Activated naive CD4-positive, alpha-beta T cell treated with anti-CD3 and anti-CD28 coated beads, Interleukin-2, amount 50 U/mL, for 24 hours (primary cell): ENCODE results near the gene KIAA0753.
"Not testable (repeated sequence)": the region's sequence is repeated elsewhere in the genome, so short reads cannot be mapped to it uniquely, and the experiment has no call there.

Experiments used
- H3K27ac Mint-ChIP-seq: one replicate; pipeline ENCODE4 v1.8.0; 2021; ENCODE audit warnings: mild to moderate bottlenecking, mixed read lengths
- H3K27me3 Mint-ChIP-seq: one replicate; pipeline ENCODE4 v1.8.0; 2021; ENCODE audit warnings: mixed read lengths
- H3K36me3 Mint-ChIP-seq: one replicate; pipeline ENCODE4 v1.8.0; 2021; ENCODE audit warnings: mixed read lengths
- H3K4me1 Mint-ChIP-seq: one replicate; pipeline ENCODE4 v1.8.0; 2021; ENCODE audit warnings: mixed read lengths
- H3K4me3 Mint-ChIP-seq: one replicate; pipeline ENCODE4 v1.8.0; 2021; ENCODE audit warnings: mild to moderate bottlenecking, mixed read lengths
- H3K9me3 Mint-ChIP-seq: one replicate; pipeline ENCODE4 v1.8.0; 2021; ENCODE audit warnings: mixed read lengths

Gene KIAA0753

DNA sequence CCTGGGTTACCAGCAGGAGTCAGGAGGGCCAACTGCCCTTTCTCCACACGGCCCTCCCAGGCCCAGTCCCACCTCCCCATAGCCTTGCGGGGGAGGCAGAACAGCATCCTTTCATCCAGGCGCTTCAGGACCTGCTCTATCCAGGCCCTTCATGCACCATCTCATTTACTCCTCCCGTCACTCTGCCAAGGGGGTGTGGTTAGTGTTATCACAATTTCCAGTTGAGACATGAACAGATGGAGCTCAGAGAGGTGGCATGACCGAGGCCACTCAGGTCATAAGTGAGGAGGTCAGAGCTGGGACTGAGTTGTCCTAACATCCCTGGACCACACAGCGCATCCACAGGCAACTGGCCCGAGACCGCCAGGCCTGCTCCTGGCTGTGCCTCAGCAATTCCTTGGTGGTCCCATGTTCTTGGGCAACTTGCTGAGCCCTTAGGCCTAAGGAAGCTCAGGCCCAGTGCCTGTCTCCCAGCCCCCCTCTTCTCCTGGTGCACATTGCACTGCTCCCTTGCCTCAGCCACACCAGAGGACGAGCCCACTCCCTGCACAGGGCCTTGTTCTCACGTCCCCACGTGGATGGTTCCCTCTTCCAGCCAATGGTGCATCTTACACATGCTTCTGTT, 34.8 kb upstream of the KIAA0753 start:
- Mint-ChIP-seq H3K36me3 (no peaks in the 10 kb centered on the region), H3K27me3 (peaks cover 8% of the 10 kb centered on the region), H3K27ac (no peak overlapping the region), H3K4me3 (no peak overlapping the region), H3K4me1 (peaks cover 8% of the 10 kb centered on the region), H3K9me3 (no peaks in the 10 kb centered on the region)

DNA sequence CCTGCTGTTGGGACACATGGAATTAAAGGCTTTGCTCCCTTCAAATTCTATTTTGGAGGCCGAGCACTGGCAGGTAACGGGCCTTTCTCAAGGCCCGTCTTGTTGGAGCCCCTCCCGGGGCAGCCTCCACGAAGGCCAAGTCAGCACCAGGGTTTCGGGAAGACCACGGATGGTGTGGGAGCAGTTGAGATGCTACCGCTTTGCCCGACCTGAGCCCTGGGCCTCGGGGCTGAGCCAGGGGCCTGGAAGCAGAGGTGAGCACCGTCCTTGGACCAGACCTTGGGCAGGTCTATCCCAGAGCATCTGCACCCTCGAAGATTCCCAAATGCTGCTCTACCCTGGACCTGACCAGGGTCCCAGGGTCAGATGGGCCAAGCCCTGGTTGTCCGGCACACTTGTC, 34.1 kb upstream of the KIAA0753 start:
- H3K27me3 Mint-ChIP-seq: peaks cover 6% of the 10 kb centered on the region
- no peak overlapping the region for H3K4me3 Mint-ChIP-seq
- H3K36me3 Mint-ChIP-seq: no peaks in the 10 kb centered on the region
- H3K27ac Mint-ChIP-seq: no peak overlapping the region
- H3K4me1 Mint-ChIP-seq: peaks cover 8% of the 10 kb centered on the region
- H3K9me3 Mint-ChIP-seq: no peaks in the 10 kb centered on the region

DNA sequence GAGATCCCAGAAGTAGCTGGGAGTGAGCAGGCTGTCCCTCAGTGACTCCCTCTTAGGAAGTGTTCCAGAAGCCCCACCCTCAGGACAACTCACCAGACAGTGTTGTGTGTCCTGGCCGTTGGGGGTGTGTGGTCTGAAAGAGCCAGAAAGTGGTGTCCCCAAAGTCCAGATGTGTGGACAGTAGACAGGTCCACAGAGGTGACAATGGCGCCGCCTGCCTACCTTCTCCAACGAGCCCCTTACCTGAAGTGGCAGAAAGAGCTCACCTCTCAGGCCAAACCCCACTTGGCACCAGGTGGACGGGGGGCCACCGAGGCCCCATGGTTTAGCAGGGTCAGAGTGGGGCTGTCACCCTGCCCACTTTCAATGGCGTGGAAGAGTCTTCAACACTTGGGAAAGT, 30.9 kb upstream of the KIAA0753 start:
- Mint-ChIP-seq H3K27ac (no peak overlapping the region), H3K4me3 (no peak overlapping the region), H3K27me3 (no peaks in the 10 kb centered on the region), H3K9me3 (no peaks in the 10 kb centered on the region), H3K4me1 (peaks cover 5% of the 10 kb centered on the region), H3K36me3 (peaks cover 3% of the 10 kb centered on the region)

DNA sequence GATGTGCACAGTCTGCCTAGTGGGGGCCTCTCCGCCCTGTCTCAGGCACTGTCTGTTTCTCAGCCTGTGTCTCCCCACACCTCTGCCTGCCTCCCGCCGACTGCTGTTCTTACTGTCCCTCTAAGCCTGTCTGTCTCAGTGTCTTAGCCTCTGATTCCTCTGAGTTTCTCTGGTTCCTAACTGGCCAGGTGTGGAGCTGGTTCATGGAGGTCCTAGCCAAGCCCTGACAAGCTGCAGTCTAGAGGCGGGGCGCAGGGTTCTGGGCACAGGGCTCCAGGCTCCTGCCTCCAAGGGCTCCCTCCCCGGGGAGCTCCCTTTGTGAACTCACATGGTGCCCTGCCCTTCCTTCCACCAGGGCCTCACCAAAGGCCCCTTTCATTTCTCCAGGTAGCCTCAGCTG, 30.5 kb upstream of the KIAA0753 start:
- peaks cover 3% of the 10 kb centered on the region for H3K36me3 Mint-ChIP-seq
- no peaks in the 10 kb centered on the region for H3K27me3 Mint-ChIP-seq
- H3K4me3 Mint-ChIP-seq: no peak overlapping the region
- H3K9me3 Mint-ChIP-seq: no peaks in the 10 kb centered on the region
- peaks cover 5% of the 10 kb centered on the region for H3K4me1 Mint-ChIP-seq
- no peak overlapping the region for H3K27ac Mint-ChIP-seq

DNA sequence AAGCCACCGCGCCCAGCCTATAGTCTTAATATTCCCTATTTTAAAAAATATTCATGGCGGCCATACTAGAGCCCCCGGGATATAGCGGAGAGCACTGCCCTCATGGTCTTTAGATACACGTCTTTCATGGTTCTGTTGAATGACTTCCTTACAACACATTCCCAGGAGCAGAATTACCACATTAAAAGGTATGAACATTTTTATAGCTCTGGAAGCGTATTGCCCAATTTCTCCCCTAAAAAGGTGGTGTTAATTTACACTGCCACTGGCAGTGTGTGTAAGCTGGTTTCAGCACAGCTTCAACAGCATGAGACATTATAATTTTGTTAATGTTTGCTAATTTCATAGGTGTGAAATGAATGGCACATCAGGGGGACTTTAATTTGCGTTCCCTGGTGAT, 30.1 kb upstream of the KIAA0753 start:
- Mint-ChIP-seq H3K4me1 (peaks cover 5% of the 10 kb centered on the region), H3K27me3 (no peaks in the 10 kb centered on the region), H3K4me3 (no peak overlapping the region), H3K36me3 (peaks cover 3% of the 10 kb centered on the region), H3K27ac (no peak overlapping the region), H3K9me3 (no peaks in the 10 kb centered on the region)

DNA sequence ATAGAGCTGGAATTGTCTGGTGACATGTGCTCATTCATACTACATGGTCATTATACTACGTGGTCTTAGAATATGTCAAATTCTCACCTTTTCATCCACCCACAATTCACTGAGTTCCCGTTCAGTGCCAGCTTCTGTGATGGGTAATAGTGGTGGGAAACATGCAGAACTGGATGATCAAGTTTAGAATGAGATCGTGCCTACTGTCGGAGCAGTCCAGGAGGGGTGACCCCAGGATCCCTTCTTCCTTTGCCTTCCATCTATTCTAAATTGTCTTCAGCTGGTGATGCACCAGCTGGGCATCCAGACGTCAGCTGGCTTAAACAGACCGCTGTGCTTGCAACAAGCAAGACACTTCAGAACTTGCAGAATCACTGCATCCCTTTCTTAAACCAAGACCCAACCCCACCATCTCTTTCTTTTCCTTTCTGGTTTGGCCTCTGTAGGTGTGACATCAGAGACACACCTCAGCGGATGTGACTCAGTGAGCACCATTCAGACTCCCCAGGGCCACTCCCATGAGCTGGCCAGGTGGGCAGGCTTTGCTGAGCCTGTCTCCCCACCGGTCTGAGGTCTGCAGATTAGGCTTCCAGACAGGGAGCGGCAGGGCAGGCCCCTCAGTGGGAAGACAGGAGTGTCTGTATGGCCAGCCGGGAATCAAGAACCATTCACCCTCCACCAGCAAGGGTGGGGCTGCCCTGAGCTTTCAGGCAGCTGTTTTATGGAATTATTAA, 29.1 kb upstream of the KIAA0753 start:
- H3K4me3 Mint-ChIP-seq: no peak overlapping the region
- H3K9me3 Mint-ChIP-seq: no peaks in the 10 kb centered on the region
- H3K36me3 Mint-ChIP-seq: peaks cover 3% of the 10 kb centered on the region
- H3K4me1 Mint-ChIP-seq: peaks cover 5% of the 10 kb centered on the region
- H3K27ac Mint-ChIP-seq: no peak overlapping the region
- H3K27me3 Mint-ChIP-seq: no peaks in the 10 kb centered on the region

DNA sequence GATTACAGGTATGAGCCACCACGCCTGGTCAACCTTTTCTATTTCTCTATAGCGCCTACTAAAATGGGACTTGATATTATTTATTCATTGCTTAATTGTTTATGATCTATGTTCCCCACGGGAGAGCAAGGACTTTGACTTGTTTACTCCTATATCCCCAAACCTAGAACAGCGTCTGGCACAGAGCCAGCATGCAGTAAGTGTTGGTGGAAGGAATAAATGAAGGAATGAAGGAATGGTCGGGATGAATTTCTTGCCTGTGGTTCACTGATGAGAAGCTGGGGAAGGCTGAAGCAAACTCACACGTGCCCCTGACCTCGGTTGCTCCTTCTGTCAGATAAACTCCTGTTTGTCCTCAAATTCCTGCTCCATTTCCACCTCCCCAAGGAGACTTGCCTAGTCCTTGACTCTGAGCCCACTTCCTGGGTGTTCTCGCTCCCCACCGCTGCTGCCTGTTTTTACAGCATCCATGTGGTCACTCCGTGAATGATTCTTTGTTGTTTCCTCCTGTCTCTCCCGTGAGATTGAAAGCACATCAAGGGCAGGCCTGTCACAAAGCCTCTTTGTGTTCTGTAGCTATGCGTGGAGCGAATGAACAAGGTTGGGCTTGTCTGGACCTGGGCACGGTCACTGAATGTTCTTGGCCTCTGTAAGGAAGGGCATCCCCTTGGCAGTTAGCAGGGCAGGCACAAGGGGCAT, 28.4 kb upstream of the KIAA0753 start:
- peaks cover 5% of the 10 kb centered on the region for H3K4me1 Mint-ChIP-seq
- peaks cover 3% of the 10 kb centered on the region for H3K36me3 Mint-ChIP-seq
- no peaks in the 10 kb centered on the region for H3K9me3 Mint-ChIP-seq
- no peaks in the 10 kb centered on the region for H3K27me3 Mint-ChIP-seq
- no peak overlapping the region for H3K4me3 Mint-ChIP-seq
- H3K27ac Mint-ChIP-seq: no peak overlapping the region

DNA sequence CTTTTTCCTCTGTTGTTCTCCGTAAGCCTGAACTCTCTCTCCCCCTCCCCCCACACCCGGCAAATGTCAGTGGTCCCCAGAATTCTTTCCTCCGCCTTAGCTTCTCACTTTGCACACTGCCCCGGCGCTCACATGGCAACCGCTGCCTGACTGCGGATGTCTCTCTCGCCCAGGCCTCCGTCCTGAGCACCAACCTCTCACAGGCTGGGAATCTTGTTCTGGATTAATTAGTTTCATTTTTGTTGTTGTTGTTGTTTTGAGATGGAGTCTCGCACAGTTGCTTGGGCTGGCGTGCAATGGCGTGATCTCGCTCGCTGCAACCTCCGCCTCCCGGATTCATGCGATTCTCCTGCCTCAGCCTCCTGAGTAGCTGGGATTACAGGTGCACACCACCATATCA, 27.7 kb upstream of the KIAA0753 start:
- H3K27ac Mint-ChIP-seq: no peak overlapping the region
- no peaks in the 10 kb centered on the region for H3K27me3 Mint-ChIP-seq
- no peaks in the 10 kb centered on the region for H3K9me3 Mint-ChIP-seq
- H3K4me3 Mint-ChIP-seq: no peak overlapping the region
- H3K36me3 Mint-ChIP-seq: peaks cover 3% of the 10 kb centered on the region
- peaks cover 5% of the 10 kb centered on the region for H3K4me1 Mint-ChIP-seq

DNA sequence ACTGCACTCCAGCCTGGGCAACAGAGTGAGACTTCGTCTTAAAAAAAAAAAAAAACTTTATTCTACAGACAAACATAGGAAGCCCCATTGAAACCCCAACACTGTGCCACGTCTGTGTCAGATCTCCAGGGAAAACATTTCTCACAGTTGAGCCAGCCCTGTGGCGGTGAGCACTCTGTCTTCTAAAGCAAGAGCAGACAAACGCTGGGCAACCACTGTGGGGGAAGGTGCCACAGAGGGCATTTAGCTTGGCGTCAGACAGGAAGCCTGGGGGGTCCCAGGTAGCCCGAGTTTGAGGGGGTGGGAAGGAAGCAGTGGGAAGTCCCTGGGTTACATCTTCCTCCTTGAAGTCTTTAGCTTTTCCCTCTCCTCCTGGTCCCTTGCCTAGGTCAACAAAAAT, 27.0 kb upstream of the KIAA0753 start:
- H3K4me1 Mint-ChIP-seq: peaks cover 5% of the 10 kb centered on the region
- H3K36me3 Mint-ChIP-seq: peaks cover 3% of the 10 kb centered on the region
- no peak overlapping the region for H3K4me3 Mint-ChIP-seq
- H3K27me3 Mint-ChIP-seq: no peaks in the 10 kb centered on the region
- no peaks in the 10 kb centered on the region for H3K9me3 Mint-ChIP-seq
- no peak overlapping the region for H3K27ac Mint-ChIP-seq

DNA sequence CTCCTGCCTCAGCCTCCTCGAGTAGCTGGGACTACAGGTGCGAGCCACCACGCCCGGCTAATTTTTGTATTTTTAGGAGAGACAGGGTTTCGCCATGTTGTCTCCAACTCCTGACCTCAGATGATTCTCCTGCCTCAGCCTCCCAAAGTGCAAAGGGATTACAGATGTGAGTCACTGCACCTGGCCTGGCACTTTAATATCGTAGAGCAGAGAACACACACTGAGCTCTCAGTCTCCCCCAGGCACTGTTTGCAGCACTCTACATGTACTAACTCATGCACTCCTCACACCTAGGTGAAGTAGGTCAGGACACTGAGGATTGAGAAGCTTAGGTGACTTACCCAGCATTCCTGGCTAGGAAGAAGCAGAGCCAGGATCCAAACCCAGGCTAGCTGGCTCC, 26.0 kb upstream of the KIAA0753 start:
- Mint-ChIP-seq H3K36me3 (peaks cover 3% of the 10 kb centered on the region), H3K4me3 (no peak overlapping the region), H3K27me3 (no peaks in the 10 kb centered on the region)

DNA sequence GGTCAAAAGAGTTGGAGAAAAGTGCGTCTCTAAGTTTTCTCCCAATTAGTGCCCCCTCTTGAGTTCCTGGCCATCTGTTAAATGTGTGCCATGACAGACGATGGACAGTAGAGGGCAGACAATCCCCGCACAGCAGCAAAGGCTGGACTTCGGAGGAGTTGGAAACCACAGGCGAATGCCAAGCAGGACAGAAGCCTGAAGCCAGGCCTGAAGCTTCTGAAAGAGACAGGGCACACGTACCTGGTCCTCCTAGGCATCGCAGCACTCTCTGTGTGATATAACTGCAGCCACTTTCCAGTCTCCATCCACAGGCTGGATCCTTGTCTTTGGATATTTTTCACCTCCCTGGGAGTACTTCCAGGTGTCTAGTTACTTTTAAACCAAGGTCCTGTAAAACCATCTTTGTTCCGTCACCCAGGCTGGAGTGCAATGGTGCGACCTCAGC, 25.6 kb upstream of the KIAA0753 start:
- H3K27ac Mint-ChIP-seq: no peak overlapping the region
- H3K9me3 Mint-ChIP-seq: no peaks in the 10 kb centered on the region
- H3K36me3 Mint-ChIP-seq: peaks cover 3% of the 10 kb centered on the region
- no peak overlapping the region for H3K4me3 Mint-ChIP-seq
- no peaks in the 10 kb centered on the region for H3K27me3 Mint-ChIP-seq
- peaks cover 10% of the 10 kb centered on the region for H3K4me1 Mint-ChIP-seq

More for the DNA sequence above, 26.0 kb upstream of the KIAA0753 start:
- Mint-ChIP-seq H3K9me3 (no peaks in the 10 kb centered on the region), H3K4me1 (peaks cover 5% of the 10 kb centered on the region), H3K27ac (no peak overlapping the region)

DNA sequence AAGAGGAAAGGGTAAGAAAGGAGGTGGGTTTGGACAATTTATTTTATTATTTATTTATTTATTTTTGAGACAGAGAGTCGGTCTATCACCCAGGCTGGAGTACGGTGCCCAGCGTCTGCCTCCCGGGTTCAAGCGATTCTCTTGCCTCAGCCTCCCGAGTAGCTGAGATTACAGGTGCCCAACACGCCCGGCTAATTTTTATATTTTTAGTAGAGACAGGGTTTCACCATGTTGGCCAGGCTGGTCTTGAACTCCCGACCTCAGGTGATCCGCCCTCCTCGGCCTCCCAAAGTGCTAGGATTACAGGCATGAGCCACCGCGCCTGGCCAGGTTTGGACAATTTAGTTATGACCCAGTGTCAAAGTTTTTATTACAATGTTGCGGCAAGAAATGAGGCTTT, 22.7 kb upstream of the KIAA0753 start:
- not testable (repeated sequence) for H3K27ac Mint-ChIP-seq, H3K27me3 Mint-ChIP-seq, H3K9me3 Mint-ChIP-seq, H3K4me3 Mint-ChIP-seq, H3K36me3 Mint-ChIP-seq
- H3K4me1 Mint-ChIP-seq: peaks cover 28% of the 10 kb centered on the region

DNA sequence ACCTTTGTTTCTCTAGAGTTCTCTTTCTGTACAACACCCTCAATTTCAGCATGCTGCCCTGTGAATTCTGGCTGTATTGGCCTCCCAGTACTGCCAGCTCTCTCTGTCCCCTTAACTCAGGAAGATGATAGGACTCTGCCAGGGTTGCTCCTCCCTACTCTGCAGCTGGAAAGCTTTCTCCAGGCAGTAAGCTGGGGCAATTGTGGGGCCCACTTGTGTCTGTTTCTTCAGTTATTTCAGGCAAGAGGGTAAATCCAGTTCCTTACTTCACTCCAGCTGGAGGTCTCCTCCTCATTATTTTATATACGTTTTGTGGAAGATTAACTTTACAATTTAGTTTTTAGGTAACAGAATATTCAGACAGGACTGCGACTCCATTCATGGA, 20.9 kb upstream of the KIAA0753 start:
- no peak overlapping the region for H3K4me3 Mint-ChIP-seq
- no peak overlapping the region for H3K27ac Mint-ChIP-seq
- peaks cover 1% of the 10 kb centered on the region for H3K36me3 Mint-ChIP-seq
- peaks cover 33% of the 10 kb centered on the region for H3K4me1 Mint-ChIP-seq
- no peaks in the 10 kb centered on the region for H3K9me3 Mint-ChIP-seq
- H3K27me3 Mint-ChIP-seq: no peaks in the 10 kb centered on the region

DNA sequence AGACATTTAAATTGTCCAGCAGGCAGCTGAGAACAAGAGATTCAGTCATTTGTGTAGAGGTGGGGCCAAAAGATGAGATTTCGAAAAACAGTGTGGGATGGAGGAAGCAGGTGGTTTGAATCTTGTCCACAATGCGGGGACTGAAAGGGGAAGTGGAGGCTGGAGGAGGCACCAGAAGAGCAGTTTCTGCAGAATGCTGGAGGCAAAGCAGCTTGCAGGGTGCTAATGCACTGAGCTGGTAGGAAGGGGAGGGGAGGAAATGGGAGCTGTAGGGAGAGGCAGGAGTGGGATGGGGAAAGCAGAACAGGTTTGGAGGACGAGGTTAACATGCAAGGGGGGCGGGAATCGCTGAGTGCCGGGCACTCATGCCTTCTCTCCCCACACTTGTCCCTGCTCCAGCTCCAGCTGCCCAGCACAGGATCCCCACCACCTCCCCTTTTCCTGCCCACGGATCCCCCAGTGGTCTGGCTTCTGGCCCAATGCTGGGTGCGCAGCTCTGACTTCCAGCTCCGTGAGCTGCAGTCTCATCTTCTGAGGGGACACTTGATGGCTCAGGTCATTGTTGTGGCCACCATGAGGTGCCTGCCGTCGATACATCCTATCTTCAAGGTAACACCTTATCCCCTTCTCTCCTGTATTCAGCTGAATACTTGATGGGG, 20.4 kb upstream of the KIAA0753 start:
- H3K27ac Mint-ChIP-seq: peak overlapping the region; percentile 61
- peaks cover 36% of the 10 kb centered on the region for H3K4me1 Mint-ChIP-seq
- no peaks in the 10 kb centered on the region for H3K9me3 Mint-ChIP-seq
- H3K4me3 Mint-ChIP-seq: no peak overlapping the region
- no peaks in the 10 kb centered on the region for H3K27me3 Mint-ChIP-seq
- H3K36me3 Mint-ChIP-seq: peaks cover 1% of the 10 kb centered on the region

DNA sequence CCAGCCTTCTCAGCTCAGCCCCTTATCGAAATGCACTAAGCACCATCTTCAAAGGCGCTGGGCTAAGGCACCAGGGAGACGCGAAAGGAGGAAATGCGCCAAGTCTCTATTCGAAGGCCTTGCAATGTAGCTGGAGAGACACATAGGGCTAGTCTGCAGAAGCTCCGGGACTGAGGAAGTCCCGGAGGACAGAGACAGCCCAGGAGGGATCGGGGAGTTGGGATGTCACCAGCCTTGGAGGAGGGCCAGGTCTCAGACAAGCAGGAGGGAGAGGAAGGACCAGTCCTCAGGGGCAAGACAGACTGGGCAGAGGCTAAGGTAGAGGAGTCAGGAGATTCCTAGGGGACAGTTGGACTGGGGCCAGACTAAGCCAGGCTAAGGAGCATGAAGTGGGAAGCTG, 19.6 kb upstream of the KIAA0753 start:
- no peak overlapping the region for H3K27ac Mint-ChIP-seq
- no peaks in the 10 kb centered on the region for H3K27me3 Mint-ChIP-seq
- no peak overlapping the region for H3K4me3 Mint-ChIP-seq
- peaks cover 43% of the 10 kb centered on the region for H3K4me1 Mint-ChIP-seq
- H3K36me3 Mint-ChIP-seq: peaks cover 1% of the 10 kb centered on the region
- H3K9me3 Mint-ChIP-seq: no peaks in the 10 kb centered on the region

DNA sequence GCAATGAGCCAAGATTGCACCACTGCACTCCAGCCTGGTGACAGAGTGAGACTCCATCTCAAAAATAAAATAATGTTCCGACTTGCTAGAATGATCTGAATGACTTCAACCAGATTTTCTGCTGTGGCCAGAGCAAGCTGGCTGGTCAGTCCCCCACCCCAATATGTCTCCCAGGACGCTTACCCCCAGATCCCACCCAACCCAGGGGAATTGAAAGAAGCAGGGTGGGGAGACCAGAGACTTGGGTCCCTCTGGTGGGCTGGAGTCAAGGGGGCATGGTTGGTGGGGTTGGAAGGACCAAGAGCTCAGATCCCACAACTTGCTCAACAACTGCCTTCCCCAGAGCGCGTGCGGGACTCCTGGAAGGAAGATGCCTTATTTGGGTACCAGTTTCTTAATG, 17.9 kb upstream of the KIAA0753 start:
- not testable (repeated sequence) for H3K36me3 Mint-ChIP-seq, H3K27ac Mint-ChIP-seq, H3K9me3 Mint-ChIP-seq, H3K27me3 Mint-ChIP-seq
- H3K4me3 Mint-ChIP-seq: peak overlapping the region; percentile 89
- H3K4me1 Mint-ChIP-seq: peaks cover 56% of the 10 kb centered on the region
